ENCODE measurements around the gene SHH. TPM values are rescaled to one million over a fixed set of nuclear protein-coding genes. Genes with fewer than 3 reads are reported as not detected.

Gene SHH
- total RNA-seq, 1 donor from 2014 or later, result 0.25 TPM

DNA sequence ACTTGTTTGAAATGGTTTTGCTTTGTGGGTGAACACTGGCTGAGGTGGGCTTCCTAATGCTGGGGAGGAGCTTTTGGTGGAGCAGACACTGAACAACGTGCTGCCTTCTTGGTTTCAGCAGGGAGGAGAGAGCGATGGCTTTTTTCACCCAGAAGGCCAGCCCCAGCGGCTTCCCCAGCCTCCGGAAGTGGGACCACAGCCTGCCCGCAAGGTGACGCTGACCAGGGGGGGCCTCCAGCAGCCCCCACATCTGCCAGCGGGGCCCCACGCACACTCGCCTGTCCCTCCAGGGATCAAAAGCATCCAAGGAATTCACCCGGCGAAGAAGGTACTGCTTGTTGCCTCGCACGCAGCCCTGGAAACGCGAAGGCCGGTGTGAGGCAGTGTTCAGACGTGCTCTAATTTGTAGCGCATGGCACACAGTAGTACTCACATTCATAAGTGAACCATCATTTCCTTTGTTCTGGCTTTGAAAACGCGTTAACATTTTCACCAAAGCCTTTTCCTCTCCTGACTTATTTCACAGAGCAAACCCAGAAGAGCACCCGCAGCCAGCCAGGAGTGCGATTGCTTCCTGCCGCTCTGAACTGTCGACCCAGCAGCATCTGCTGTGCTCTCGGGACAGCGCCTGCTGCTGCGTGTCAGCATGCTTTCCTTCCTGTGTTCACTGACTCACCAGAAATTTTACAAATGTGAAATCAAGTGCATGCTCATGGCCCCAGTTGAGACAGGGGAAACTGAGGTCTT, 48.4 kb downstream of the SHH start:
- Histone ChIP-seq H3K4me1 (peaks cover 18% of the 10 kb centered on the region), H3K4me3 (no peak overlapping the region), H3K9me3 (no peaks in the 10 kb centered on the region), H3K27ac (no peak overlapping the region), H3K36me3 (peaks cover 0 to 39% of the 10 kb centered on the region in 2 donors), H3K27me3 (no peaks in the 10 kb centered on the region)
- no peak for TF ChIP-seq POLR2A (IDR thresholded peaks at IDR 0.05)
- TF ChIP-seq, protein P1, sequence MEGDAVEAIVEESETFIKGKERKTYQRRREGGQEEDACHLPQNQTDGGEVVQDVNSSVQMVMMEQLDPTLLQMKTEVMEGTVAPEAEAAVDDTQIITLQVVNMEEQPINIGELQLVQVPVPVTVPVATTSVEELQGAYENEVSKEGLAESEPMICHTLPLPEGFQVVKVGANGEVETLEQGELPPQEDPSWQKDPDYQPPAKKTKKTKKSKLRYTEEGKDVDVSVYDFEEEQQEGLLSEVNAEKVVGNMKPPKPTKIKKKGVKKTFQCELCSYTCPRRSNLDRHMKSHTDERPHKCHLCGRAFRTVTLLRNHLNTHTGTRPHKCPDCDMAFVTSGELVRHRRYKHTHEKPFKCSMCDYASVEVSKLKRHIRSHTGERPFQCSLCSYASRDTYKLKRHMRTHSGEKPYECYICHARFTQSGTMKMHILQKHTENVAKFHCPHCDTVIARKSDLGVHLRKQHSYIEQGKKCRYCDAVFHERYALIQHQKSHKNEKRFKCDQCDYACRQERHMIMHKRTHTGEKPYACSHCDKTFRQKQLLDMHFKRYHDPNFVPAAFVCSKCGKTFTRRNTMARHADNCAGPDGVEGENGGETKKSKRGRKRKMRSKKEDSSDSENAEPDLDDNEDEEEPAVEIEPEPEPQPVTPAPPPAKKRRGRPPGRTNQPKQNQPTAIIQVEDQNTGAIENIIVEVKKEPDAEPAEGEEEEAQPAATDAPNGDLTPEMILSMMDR (IDR thresholded peaks at IDR 0.05), result no peak
- peak in 1 of 2 donors; percentile 24 for TF ChIP-seq POLR2AphosphoS5 (IDR thresholded peaks at IDR 0.05; ENCODE audit: insufficient read depth in 1 of 2, low read depth in 1 of 2)
- intact Hi-C loops (cut with DNase I), result no loop called here
- no peak for DNase-seq (ENCODE audit: extremely low spot score in 2 of 2)

DNA sequence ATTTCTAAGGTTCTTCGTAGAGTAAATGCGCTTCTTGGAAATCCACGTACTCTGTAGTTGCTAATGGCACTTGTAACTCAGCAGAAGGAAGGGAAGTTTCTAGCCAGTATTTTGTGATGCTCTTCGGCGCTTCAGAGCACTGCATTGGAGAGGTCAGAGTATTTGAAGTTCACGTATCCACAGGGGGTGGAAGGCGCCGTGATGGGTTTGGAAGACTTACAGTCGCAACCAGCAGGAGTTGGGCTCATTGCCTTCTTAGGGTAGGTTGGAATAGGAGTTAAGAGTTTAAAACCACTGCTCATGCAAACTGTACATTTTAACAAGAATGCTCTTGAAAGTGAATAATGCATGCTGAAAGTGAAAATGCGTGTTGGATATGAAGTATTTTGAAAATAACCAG, 49.1 kb downstream of the SHH start:
- TF ChIP-seq POLR2A (IDR thresholded peaks at IDR 0.05), result no peak
- TF ChIP-seq, protein P1 (IDR thresholded peaks at IDR 0.05), result no peak
- no peak for TF ChIP-seq POLR2AphosphoS5 (IDR thresholded peaks at IDR 0.05; ENCODE audit: insufficient read depth in 1 of 2, low read depth in 1 of 2)

DNA sequence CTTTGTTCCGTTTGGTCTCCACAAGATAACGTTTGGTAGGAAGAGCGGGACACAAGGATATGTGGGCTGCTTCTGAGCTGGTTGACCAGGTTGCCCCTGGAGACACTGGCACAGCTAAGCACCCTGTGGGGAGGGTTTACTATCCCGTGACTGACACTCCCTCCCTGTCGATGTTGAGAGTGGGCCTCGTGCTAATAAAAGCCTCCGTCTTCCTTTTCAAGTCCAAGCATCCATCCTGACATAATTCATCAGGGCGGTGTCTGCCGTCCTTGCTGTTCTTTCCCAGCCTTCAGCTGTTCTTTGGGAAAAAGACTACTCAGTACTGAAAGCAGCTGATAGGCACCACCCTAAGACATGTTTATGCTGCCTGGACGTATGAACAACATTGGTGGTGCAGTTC, 49.6 kb downstream of the SHH start:
- Histone ChIP-seq H3K36me3 (peaks cover 0 to 36% of the 10 kb centered on the region in 2 donors), H3K27ac (no peak overlapping the region), H3K9me3 (no peaks in the 10 kb centered on the region), H3K27me3 (no peaks in the 10 kb centered on the region), H3K4me3 (no peak overlapping the region), H3K4me1 (peaks cover 18% of the 10 kb centered on the region)
- no peak for TF ChIP-seq POLR2A (IDR thresholded peaks at IDR 0.05)
- TF ChIP-seq, protein P1 (IDR thresholded peaks at IDR 0.05), result no peak
- TF ChIP-seq POLR2AphosphoS5 (IDR thresholded peaks at IDR 0.05; ENCODE audit: insufficient read depth in 1 of 2, low read depth in 1 of 2), result no peak
- intact Hi-C loops (cut with DNase I), result no loop called here
- no peak for DNase-seq (ENCODE audit: extremely low spot score in 2 of 2)

More for the DNA sequence above, 49.1 kb downstream of the SHH start:
- H3K4me3 ChIP-seq, result no peak overlapping the region
- H3K27ac ChIP-seq, result no peak overlapping the region
- no peaks in the 10 kb centered on the region for H3K27me3 ChIP-seq
- H3K36me3 ChIP-seq, result peaks cover 0 to 39% of the 10 kb centered on the region in 2 donors
- H3K9me3 ChIP-seq, result no peaks in the 10 kb centered on the region
- DNase-seq (ENCODE audit: extremely low spot score in 2 of 2), result no peak
- peaks cover 18% of the 10 kb centered on the region for H3K4me1 ChIP-seq
- intact Hi-C loops (cut with DNase I), result no loop called here

DNA sequence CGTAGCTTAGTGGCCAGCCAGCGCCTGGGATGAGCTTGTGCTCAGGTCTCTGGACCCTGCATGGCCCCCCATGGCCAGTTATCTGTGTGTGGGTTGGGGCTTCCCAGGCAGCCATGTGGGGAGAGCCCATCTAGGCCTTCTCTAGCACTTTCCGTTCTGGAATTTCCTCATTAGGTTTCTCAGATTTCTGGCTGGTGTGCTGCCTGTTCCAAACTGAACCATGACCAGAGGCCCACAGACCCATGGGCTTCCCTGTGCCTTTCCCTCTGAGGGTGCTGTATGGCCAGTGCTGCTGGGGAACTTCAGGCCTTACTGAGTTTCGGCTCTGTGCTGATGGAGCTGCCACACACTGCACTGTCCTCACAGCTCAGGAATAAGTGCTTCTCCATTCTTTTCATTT, 50.2 kb downstream of the SHH start:
- no peak for DNase-seq (ENCODE audit: extremely low spot score in 2 of 2)
- intact Hi-C loops (cut with DNase I), result no loop called here

More for the DNA sequence above, 50.2 kb downstream of the SHH start:
- no peak overlapping the region for H3K4me3 ChIP-seq
- peaks cover 0 to 29% of the 10 kb centered on the region in 2 donors for H3K36me3 ChIP-seq
- peaks cover 18% of the 10 kb centered on the region for H3K4me1 ChIP-seq
- no peak for TF ChIP-seq POLR2A (IDR thresholded peaks at IDR 0.05)
- TF ChIP-seq, protein P1 (IDR thresholded peaks at IDR 0.05), result no peak
- TF ChIP-seq POLR2AphosphoS5 (IDR thresholded peaks at IDR 0.05; ENCODE audit: insufficient read depth in 1 of 2, low read depth in 1 of 2), result no peak
- no peak overlapping the region for H3K27ac ChIP-seq
- H3K27me3 ChIP-seq, result no peaks in the 10 kb centered on the region
- no peaks in the 10 kb centered on the region for H3K9me3 ChIP-seq

Measured in vagina (tissue), 2 donors.